Central memory CD4-positive, alpha-beta T cell (primary cell): ENCODE measurements around the gene DNASE1L2.

Experiments
- DNase-seq: peaks from one replicate; pipeline ENCODE4 v3.0.0; 2022

The DNASE1L2 gene

DNA sequence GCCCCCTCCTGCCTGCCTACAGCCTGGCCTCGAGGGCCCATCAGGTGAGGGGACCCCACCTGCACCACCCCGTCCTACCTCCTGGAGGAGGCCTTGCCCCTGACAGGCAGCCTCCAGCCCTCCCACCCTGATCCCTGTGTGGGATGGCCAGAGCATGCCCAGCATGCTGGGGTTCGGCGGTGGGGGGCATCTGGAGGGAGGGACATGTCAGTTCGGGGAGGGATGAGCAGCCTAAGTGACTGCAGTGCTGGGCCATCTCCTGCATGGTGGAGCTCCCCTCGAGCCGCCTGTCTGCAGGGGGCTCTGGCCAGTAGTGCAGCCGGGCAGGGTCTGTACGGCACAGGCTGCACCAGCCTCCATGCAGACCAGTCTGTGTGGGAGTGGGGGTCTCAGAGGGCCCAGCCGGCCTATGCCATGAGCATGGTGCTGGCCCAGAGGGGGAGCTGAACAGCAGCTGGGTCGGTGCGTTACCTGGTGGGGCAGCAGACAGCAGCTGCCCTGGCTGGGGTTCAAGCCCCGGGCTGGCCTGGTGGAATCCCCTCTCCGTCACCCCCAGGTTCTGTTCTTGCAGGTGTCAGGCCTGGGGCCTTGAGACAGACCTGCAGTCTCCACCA, 35.7 kb downstream of the DNASE1L2 start:
- no peak for DNase-seq

DNA sequence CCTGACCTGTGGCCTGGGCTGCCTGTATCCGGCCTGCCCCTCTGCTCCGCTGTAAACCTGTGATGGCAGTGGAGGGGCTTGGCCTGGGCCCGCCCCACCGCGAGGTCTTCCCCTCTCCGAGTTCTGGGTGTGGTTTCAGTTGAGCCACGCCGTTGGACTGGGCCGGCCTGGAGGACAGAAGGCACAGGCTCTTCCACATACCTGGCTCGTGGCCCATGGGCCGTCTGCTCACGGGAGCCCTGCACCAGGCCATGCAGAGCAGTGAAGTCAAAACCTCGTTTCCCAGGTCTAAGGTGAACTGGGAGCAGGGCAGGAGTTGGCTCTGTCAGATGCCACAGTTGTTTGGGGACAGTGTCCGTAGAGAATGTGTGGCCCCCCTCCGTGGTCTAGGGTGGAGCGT, 37.2 kb downstream of the DNASE1L2 start:
- DNase-seq, result no peak

DNA sequence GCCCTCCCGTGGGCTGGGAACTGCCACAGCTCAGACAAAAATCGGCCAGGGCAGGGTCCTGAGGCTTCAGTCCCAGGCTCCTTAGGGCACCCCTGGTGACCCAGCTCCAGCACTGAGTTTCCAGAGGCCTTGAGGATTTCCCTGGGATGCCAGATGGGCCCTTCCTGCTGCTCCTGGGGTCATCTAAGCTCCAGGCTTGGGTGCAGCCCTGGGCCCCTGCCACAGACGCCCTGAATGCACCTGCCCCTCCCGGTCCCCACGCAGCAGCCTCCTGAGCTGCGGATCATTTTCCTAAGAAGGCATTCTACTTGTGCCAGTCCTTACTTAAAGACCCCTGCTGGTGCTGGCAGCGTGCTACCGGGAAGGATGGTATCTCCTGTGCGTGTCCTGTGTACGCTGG, 37.7 kb downstream of the DNASE1L2 start:
- no peak for DNase-seq

DNA sequence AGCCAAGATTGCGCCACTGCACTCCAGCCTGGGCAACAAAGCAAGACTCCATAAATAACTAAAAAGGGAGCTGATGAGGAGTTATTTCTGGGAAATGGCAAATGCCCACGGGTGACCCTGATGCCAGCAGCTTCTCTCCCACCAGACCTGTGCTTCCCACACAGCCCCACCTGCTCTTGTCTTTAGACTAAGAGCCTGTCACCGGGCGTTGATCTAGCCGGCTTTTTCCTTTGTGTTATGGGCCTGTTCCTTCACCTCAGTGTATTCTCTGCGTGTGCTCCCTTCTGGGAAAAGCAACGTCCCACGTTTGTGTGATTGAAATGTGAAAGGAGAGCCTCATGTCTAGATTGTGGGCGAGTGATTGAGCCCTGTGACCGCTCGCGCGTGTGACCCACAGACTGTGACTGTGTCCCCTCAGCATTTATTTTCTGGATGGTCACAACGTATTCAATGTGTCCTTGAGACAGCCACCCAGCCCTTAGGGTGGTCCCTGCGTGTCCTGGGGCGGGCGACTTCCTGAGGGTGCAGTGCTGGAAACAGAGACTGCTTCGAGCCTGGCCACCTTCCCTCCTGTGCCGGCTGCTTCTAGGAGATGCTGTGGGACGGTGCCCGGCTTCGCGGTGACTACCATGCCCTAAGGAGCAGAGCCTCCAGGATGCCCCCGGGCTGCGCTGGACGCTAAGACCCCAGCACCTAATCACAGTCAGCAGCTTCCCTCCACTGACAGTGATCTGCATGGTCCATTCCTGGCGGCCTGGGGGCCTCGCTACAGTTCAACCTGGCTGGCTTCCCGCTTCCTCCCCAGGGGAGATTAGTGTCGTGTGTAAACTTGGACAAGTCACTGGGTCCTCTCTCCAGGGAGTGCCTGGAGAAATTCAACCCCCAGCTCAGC, 39.5 kb downstream of the DNASE1L2 start:
- DNase-seq, result no peak

DNA sequence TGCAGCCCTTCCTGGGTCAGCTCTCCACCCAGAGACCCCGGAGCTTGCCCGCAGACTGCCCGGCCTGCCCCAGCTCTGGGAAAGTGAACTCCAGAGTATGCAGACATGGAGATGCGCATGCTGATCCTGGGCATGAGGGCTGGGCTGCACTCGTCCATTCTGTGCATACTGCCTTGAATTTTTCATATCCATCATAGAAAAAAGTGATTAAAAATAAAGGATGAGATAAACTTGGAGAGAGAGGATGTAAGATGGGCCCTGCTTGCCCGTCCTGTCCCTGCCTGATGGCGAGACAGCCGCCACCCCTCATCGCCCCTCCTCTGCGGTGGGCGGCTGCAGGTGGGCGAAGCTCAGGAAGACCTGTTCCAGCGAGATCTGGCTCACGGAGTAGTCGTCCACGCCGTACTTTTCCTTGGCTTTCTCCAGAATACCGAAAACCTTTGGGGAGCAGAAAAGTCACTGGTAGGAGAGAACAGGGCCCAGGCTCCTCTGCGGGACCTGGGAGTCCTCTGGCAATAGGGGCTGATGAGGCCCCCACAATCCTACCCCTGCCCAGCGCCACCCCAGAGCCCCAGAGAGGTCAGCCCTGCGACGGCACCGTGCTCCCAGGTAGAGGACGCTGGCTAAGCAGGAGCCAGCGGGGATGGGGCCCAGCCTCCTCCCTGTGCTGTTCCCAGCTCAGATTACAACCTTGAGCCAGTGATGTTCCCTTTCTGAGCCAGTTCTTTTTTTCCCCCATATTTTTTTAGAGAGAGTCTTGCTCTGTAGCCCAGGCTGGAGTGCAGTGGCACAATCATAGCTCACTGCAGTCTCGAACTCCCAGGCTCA, 40.3 kb downstream of the DNASE1L2 start:
- DNase-seq, result no peak

DNA sequence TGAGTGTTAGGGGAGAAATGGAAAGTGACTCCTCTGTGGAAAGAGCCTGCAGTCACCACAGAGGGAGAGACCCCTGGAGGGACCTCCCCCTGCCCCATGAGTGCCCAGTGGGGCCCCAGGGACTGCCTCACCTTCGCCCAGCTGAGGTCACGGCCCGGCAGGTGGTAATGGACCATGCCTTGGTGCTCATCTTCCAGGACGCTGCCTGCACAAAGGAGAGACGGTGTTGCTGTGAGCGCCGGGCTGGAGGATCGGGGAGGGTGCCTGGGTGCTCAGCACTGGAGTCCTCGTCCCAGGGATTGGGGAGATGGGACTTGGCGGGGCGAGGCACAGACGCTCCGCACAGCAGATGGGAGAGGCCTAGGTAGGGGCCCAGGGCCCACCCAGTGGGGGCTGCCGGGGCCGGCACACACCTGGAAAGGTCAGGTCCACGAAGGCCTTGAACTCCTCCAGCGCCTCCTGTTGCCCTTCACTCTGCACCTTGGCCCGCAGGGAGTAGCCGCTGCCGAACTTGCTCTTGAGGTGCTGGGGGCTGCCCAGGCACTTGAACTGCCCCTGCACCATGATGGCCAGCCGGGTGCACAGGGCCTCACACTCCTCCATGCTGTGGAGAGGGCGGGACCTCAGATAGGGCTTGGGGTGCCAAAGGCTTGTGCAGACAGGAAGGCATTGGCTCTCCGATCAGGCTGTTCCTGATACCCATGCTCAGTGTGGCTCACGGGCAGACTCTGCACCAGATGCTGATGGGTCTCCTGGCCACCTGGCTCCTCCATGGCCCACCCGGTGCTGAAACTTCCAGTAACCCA, 41.4 kb downstream of the DNASE1L2 start:
- DNase-seq, result no peak

DNA sequence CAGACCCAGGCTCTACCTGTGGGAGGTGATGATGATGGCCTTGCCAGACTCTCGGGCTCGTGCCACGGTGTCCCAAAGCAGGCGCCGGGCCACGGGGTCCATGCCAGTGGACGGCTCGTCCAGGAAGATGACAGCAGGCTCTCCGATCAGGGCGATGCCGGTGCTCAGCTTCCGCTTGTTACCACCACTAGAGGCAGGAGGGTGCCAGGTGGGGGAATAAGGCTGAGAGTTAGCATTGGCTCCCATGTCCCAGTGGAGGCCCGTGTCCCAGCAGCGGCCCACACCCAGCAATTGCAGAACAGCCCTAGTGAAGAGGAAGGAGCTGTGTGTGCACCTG, 42.0 kb downstream of the DNASE1L2 start:
- DNase-seq, result no peak

DNA sequence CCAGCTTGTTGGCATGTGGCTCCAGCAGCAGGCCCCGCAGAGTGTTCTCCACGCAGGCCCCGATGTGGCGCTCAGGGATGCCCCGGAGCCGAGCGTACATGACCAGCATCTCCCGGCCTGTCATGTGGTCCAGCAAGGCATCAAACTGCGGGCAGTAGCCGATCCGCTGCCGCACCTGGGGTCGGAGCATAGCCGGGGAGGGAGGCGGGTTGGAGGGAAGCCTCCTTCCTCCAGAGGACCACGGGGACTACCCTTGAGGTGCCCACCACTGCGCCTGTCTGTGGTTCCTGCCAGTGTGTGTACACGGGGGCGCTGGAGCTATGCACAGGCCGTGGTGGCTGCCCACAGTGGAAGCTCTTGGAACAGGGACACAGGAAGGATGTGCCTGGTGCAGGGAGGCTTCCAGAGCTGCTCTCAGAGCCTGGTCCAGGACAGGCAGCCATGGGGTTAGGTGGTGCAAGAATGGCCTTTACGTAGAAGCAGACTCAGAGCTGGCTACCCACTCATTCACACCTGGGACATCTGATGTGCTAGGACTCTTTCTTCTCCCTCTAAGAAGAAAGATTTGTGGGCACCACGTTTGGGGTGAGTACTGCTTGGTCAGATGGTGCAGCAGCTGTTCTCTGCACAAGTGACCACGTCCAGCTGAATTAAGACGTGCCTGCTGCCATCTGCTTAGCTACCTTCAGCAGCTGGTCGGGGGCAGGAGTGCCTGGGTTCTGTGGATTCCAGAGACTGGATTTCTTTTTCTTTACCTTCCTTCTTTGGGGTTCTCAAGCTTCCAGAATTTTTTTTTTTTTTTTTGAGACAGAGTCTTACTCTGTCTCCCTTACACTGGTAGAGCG, 42.9 kb downstream of the DNASE1L2 start:
- DNase-seq, result no peak

DNA sequence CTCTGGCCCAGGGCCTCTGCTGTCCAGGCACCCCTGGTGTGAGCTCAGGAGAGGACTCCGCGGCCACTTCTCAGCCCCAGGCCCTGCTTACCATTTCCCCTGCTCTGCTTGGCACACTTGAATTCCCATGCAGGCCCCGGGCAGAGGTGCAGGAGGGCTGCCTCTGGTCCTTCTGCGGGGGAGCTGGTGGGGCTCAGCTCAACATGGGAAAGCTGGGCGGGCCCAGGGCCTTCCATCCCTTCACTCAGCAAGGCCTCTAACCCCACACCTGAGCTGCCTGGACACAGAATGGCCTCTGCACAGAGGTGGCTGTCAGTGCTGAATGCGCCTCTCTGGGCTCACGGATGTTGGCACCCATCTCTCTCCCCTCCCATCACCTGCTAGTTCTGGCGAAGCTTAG, 44.2 kb downstream of the DNASE1L2 start:
- DNase-seq, result no peak

DNA sequence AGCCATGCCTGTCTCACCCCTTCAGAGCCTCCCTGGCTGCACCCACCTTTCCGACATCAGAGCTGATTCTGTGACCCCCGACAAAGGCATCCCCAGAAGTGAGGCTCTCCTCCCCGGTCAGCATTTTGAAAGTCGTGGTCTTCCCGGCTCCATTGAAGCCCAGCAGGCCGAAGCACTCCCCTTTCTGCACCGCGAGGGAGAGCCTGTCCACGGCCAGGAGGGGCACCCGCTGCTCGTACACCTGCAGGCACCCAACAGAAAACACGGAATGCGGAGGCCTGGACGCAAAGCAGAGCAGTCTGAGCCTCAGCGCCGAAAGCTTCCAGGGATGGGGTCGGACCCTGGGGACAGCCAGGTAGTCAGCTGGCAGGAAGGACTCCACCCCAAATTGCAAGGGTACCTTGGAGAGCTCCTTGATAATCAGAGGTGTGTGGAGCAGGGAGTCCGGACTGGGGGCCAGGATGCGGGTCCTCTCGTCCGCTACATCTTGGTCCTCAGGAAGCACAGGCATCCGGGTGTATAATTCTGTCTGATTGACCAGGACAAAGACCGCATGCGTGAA, 44.8 kb downstream of the DNASE1L2 start:
- DNase-seq, result no peak

DNA sequence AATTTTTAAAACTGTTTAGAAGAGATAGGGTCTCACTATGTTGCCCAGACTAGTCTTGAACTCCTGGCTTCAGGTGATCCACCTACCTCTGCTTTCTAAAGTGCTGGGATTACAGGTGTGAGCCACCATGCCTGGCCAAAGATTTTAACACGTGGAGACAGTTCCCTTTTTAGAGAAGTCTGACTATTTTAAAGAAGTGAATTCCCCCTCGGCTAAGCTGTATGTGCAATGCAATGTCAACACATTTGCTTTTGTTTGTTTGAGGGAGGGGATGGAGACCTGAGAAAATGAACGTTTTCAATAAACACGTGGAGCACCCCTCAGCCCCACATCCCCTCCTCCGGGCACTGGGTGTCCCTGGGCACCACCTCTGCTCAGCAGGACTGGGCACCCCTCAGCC, 46.0 kb downstream of the DNASE1L2 start:
- DNase-seq, result no peak

DNA sequence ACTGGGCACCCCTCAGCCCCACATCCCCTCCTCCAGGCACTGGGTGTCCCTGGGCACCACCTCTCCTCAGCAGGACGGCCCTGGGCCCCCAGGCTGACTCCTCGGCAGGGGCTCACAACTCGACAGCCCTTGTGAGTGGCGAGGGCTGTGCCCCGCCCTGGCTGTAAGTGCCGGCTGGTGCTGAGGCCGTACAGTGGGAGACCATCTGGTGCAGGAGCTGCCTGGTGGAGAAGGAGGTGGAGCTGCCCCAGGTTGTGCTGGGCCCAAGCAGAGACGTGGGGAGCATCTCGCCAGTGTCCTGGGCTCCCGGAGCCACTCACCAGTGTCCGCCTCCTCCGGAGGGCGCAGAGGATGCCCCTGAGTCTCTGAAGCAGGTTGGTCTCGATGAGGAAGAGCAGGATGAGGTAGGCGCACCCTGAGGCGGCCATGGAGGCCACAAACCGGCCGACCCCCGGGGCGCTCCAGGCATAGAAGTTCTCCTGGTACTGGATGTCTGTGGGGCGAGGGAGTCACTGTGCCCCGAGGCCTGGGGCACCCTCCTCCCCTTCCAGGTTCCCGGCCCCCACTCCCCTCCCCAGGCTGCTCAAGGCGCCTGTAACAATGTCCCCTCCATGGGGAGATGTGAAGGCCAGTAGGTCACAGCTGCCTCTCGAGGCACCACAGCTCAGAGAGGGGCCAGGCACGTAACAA, 46.8 kb downstream of the DNASE1L2 start:
- DNase-seq, result no peak

DNA sequence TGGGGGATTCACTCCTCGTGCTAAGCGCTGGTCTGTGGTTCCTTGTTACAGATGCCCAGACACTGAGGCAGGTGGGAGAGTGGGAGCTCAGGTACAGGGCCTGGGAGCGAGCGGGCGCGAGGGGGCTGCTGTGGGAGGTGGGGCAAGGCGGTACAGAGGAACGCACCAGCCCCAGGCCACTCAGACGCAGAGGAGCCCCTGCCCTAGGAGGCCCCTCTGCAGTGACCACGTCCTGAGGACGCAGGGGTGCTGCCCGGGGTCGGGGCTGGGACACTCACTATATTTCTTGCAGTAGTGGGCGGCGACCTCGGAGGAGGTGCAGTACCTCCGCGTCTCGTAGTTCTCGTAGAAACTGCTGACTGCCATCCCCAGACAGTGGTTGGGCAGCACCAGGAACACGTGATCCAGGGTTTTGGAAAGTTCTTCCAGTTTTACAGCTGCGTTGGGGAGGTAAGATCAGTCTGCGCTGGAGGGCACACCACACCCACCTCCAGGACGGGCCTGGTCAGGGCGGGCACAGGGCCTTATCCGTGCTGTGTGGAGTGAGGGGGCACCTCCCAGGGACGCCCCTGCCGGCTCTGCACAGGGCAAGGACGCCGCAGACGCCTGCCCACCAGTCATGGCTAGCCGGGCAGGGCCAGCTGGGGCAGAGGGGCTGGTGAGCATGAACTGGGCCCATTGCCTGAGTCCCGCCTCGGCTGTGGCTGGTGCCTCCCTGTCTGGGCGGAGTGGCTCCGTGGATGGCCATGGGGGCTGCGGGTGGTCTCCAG, 47.9 kb downstream of the DNASE1L2 start:
- DNase-seq, result no peak

DNA sequence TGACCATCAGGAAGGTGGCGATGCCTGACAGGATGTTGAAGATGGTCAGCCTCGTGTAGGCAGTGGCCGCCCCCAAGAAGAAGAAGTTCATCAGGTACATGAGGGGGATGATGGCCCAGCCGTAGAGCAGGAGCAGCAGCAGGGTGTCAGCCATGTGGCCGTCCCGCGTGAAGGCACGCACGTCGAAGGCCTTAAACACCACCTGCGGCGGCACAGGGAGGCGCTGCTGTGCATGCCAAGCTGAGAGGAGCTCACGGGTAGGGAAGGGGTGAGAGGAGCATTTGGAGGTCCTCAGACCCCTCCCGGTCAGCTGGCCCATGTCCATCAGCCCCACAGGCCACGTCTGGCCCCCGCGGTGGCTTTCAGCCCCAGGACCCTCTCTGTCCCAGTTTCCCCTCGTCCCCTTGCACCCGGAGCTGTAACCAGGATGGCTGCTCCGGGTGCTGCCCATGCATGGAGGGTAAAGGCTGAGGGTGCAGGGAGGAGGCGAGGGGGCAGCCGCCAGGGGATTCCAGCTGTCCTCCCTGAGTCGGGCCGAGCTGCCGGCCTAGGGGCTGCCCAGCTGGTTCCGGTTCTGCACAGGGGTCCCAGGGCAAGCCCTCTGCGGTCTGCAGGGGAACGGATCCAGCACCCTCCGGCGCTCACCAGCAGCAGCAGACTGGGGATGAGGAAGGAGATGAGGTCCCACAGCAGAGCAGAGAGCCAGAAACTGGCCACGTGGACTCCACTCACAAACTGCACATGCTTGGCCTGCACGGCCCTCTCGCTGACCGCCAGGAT, 48.7 kb downstream of the DNASE1L2 start:
- no peak for DNase-seq

DNA sequence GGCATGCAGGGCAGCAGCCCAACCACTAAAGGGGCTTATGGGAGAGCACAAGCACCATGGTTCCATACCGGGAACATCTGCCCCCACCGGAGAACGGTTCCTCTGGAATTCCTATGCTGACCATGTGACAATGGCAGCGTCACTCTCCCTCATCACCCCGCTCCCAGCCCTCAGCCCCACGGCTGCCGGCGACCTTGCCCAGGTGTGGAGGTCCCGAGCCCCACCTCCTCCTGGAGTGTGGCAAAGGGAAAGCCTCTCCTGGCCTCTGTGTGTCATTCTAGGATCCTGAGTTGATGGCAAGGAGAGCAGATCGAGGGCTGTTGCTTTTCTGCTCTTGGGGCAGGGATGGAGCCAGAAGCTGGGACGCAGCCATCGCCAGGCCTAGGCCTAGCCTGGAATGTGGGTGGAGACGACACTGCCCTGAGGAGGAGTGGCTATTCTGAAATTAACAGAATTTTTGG, 49.5 kb downstream of the DNASE1L2 start:
- DNase-seq, result no peak

DNA sequence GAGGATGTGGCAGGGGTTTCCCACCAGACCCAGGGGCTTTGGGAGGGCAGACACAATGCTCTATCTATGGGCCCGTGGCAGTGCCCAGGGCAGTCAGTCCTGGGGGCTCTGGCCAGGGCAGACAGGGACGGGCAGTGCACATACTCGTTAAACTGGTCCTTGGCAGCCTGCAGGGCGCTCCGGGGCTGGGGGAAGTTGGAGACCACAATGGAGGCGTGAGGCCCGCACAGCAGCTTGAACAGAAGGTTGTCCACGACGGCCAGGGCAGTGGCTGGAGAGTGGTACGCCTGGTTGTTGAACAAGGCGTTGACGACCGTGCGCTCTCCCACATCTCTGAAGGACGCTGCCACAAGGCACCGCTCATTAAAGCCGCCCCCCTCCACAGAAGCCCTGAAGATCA, 50.3 kb downstream of the DNASE1L2 start:
- DNase-seq, result no peak

DNA sequence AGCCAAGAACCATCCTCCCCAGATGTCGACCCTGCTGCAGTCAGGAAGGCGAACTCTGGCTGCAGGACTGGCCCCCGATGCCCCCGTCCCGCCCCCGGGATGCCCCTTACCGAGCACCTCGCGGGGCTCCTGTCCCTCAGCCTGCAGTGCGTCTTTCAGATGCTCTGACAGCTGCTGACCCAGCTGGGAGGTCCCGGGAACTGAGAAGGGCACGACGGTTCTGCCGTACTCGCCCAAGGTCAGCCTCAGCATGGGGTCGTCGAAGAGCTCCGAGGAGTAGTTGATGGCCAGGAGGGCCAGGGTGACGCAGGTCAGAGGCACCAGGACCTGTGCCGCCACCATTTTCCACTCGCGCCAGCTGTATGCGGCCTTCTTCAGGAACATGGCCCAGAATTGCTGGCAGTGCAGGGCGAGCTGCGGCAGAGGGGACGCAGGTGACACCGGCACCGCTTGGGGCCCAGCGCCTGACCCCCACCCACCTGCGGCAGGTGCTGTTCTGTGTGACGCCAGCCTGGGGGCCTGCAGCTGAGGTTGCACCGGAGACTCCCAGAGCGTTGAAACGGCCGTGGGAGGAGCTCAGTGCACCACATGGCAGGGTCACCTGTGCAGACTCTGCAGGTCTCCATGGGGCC, 51.8 kb downstream of the DNASE1L2 start:
- DNase-seq, result no peak
